ACC112 (cell line): Measurements from ENCODE around the gene CRTC1.

Experiments
- H2AFZ ChIP-seq: fragments of 200-600 bp; sonication (generic); one replicate; pipeline ENCODE4 v1.6.0; 2017; ENCODE audit warnings: antibody characterized with exemption, low read length; ENCODE audit not compliant: unreplicated experiment
- H3K27ac ChIP-seq: fragments of 200-600 bp; sonication (generic); 2 replicates; pipeline ENCODE4 v1.5.1; 2014; ENCODE audit warnings: low read depth, mild to moderate bottlenecking, antibody characterized with exemption, low read length, moderate library complexity
- H3K27me3 ChIP-seq: fragments of 200-600 bp; sonication (generic); 2 replicates; pipeline ENCODE4 v1.6.1; 2014; ENCODE audit warnings: mild to moderate bottlenecking, antibody characterized with exemption, low read length, moderate library complexity, mixed read lengths; ENCODE audit not compliant: insufficient read depth
- H3K36me3 ChIP-seq: fragments of 200-600 bp; sonication (generic); 2 replicates; pipeline ENCODE4 v1.6.1; 2016; ENCODE audit warnings: mild to moderate bottlenecking, antibody characterized with exemption, low read length, moderate library complexity, mixed read lengths; ENCODE audit not compliant: insufficient read depth
- H3K4me1 ChIP-seq: fragments of 200-600 bp; sonication (generic); one replicate; pipeline ENCODE4 v1.6.1; 2016; ENCODE audit warnings: low read length, mixed read lengths; ENCODE audit not compliant: insufficient read depth, unreplicated experiment, control insufficient read depth
- H3K4me3 ChIP-seq: fragments of 200-600 bp; sonication (generic); 2 replicates; pipeline ENCODE4 v1.5.1; 2014; ENCODE audit warnings: mild to moderate bottlenecking, low read depth, low read length
- H3K79me2 ChIP-seq: fragments of 200-600 bp; sonication (generic); one replicate; pipeline ENCODE4 v1.6.0; 2016; ENCODE audit warnings: low read length; ENCODE audit not compliant: control insufficient read depth, unreplicated experiment, insufficient read depth

The CRTC1 gene

DNA sequence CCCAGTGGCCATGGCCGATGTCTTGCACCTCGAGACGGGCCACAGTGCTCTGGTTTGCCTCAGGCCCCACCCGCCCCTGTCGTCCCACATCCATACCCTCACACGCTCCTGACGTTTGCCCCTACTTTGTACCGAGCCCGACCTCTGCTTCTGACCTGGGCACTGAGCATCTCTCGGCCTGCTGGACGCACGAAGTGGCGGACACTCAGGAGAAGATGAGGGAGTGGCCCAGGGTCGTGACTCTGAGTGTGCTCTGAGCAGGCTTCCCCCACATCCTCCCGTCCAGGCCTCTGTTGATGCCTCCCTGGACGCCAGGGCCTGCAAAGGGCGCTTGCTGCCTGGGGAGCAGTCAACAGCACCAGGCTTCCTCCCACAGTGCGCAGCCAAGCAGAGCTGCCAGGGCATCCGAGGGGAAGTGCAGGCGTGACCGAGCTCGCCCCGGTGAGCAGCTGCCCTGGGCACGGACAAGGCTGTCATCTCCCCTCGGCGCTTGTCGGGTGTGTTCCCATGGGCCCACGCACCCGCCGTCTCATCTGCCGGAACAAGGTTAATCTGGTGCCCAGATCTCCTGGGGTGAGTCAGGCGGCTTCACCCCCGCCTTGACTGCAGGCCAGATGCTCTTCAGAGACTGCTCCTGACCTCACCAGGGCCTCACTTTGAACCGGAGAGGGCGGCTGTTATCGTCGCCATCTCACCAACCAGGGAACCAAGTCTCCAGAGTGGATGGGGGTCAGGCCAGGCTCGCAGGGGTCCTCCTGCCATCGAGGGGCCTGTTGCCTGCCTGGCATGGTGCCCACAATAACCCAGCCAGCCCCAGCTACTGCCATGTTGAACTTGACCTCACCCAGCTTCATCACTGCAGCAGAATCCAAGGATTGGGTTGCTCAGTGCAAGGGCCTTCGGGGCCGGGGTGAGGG lies 80.5 kb downstream of the CRTC1 start:
- Histone ChIP-seq H3K4me3 (no peak overlapping the region), H3K79me2 (no peaks in the 10 kb centered on the region), H3K4me1 (peaks cover 25% of the 10 kb centered on the region)

DNA sequence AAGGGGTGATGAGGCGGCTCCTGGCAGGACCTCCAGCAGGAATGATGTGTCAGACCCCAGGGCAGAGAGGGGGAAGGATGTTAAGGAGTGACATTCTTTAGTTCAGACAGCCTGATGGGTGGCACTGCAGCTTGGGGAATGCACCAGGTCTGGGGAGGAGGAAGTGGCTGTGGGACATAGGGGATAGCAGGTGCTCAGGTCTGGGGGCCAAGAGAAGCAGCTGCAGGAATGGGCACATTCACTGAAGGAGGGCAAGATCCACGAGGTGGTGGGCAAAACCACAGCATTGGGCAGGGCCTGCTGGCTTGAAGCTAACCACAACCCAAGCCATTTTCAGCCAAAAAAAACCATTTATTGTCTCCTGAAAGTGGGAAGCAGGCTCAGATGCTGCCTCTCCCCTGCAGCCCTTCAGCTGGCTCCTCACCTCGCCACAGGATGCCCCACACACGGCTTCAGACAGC lies 81.1 kb downstream of the CRTC1 start:
- Histone ChIP-seq H3K36me3 (no peaks in the 10 kb centered on the region), H3K27me3 (no peaks in the 10 kb centered on the region), H3K4me1 (peaks cover 25% of the 10 kb centered on the region), H3K79me2 (no peaks in the 10 kb centered on the region), H3K4me3 (no peak overlapping the region), H2AFZ (no peak overlapping the region), H3K27ac (peak overlapping the region; percentile 50)

More for the DNA sequence above, 80.5 kb downstream of the CRTC1 start:
- no peaks in the 10 kb centered on the region for H3K27me3 ChIP-seq
- no peak overlapping the region for H2AFZ ChIP-seq
- H3K36me3 ChIP-seq = no peaks in the 10 kb centered on the region
- H3K27ac ChIP-seq = peak overlapping the region; percentile 50

DNA sequence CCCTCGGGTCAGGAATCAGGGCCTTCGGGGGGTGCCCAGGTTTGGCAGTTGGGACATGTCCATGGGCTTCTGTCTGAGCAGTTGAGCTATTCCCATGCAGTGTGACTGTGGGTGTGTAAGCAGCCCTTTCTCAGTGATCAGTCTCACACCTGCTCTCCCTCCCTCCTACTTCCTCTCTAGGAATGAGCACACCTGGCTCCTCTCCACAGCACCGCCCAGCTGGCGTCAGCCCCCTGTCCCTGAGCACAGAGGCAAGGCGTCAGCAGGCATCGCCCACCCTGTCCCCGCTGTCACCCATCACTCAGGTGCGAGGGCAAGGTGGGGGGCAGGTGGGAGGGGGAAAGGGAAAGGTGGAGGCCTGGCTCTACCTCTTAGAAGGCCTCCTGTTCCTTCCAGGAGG lies 81.7 kb downstream of the CRTC1 start:
- H3K36me3 ChIP-seq = no peaks in the 10 kb centered on the region
- H3K27ac ChIP-seq = peak overlapping the region; percentile 50; the same call in 1 of the 2 replicates
- H2AFZ ChIP-seq = no peak overlapping the region
- no peak overlapping the region for H3K4me3 ChIP-seq
- no peaks in the 10 kb centered on the region for H3K27me3 ChIP-seq
- no peaks in the 10 kb centered on the region for H3K79me2 ChIP-seq
- H3K4me1 ChIP-seq = peaks cover 25% of the 10 kb centered on the region

GRCh38 chr19:18768046-18768771 lies 84.7 kb downstream of the CRTC1 start:
- no peaks in the 10 kb centered on the region for H3K36me3 ChIP-seq
- no peak overlapping the region for H2AFZ ChIP-seq
- H3K27me3 ChIP-seq = no peaks in the 10 kb centered on the region
- no peak overlapping the region for H3K27ac ChIP-seq
- no peak overlapping the region for H3K4me3 ChIP-seq
- H3K79me2 ChIP-seq = no peaks in the 10 kb centered on the region
- H3K4me1 ChIP-seq = peaks cover 18% of the 10 kb centered on the region

DNA sequence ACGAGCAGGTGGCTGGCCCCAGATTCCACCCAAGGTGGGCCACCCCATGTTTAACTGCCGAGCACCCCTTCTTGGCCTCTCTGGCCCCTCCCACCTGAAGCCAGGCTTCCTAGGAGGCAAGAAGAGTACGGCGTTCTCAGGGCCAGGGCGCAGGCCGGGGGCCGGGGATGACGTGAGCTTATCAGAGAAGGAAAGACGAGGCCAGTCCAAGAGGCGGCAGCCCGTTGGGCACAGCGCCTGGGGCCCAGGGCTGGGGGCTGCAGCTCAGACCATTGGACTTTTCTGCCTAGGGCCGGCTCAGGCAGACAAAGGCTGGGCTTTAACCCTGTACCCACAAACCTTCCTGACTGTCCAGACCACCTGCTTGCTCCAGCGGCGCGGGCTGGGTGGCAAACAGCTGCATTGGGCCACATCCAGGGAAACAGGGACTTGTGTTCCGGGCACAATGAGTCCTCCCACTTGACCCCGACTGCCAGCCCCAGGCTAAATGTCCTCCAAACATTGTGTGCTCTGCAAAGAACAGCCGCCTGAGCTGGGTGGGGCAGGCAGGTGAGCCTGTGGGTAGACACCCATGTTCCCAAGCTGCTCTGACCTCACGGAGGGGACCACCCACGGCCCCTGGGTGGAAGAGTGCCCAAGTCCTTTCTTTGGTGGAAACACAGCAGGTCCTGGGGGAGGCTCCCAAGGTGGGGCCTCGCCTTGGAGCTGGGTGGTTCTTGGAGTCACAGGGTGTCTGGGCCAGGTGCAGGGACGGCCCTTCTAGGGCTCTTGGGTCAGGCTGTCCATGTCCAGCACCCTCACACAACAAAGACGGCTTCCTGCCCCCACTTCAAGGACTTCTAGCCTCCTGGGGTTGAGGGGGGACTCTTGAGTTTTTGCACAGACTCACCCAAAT lies 85.8 kb downstream of the CRTC1 start:
- Histone ChIP-seq H3K36me3 (no peaks in the 10 kb centered on the region), H3K4me1 (peaks cover 11% of the 10 kb centered on the region), H2AFZ (no peak overlapping the region), H3K79me2 (no peaks in the 10 kb centered on the region), H3K27me3 (no peaks in the 10 kb centered on the region), H3K4me3 (no peak overlapping the region), H3K27ac (no peak overlapping the region)

DNA sequence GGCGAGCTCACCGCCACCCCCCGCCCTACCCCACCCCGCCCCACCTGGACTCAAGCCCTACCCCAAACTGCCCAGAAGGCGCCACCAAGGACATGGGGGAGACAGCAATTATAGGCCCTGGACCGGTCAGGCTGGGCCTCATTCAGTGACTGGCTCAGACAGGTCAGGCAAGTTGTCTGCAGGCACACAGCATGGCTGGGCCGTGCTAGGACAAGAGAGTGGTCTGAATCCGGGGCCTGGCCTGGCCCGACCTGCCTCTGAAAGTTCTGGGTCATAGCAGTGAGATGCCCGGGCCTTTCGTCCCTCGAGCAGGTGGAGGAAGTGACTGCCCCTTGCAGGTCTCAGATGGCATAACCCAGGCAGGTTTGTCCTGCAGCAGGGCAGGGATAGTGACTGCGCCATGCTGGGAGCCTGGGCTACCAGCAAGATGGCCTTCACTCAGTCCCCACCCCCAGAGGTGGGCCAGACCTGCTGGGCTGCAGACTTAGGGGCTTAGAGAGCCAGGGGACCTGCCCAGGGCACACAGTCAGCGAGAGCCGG lies 86.6 kb downstream of the CRTC1 start:
- H3K79me2 ChIP-seq = no peaks in the 10 kb centered on the region
- H2AFZ ChIP-seq = no peak overlapping the region
- no peak overlapping the region for H3K27ac ChIP-seq
- H3K4me1 ChIP-seq = peaks cover 3% of the 10 kb centered on the region
- H3K36me3 ChIP-seq = no peaks in the 10 kb centered on the region
- H3K27me3 ChIP-seq = no peaks in the 10 kb centered on the region
- H3K4me3 ChIP-seq = no peak overlapping the region

DNA sequence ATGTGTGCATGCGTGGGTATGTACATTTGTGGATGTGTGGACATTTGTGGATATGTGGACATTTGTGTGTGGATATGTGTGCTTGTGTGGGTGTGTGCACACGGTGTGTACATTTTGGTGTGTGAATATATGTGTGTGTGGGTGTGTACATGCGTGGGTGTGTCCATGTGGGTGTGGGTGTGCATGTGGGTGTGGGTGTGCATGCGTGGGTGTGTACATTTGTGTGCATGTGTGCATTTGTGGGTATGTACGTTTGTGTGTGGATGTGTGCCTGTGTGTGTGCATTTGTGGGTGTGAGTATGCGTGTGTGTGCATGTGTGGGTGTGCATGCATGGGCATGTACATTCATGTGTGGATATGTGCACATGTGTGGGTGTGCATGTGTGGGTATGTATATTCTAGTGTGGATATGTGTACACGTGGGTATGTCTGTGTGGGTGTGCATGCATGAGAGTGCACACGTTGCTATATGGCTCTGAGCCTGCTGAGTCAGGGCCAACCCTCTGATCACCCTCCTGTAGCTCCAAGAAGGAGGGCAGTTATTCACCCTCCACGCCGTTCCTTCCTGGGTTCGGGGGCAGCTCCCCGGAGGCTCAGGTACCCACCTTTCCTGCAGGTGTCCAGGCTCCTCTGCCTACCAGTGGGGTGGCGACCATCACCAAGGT lies 87.3 kb downstream of the CRTC1 start:
- H3K4me1 ChIP-seq = peaks cover 3% of the 10 kb centered on the region
- H3K4me3 ChIP-seq = no peak overlapping the region
- H2AFZ ChIP-seq = no peak overlapping the region
- no peak overlapping the region for H3K27ac ChIP-seq
- H3K36me3 ChIP-seq = no peaks in the 10 kb centered on the region
- no peaks in the 10 kb centered on the region for H3K27me3 ChIP-seq
- H3K79me2 ChIP-seq = no peaks in the 10 kb centered on the region

GRCh38 chr19:18771328-18772242 lies 88.1 kb downstream of the CRTC1 start:
- H2AFZ ChIP-seq = no peak overlapping the region
- no peaks in the 10 kb centered on the region for H3K79me2 ChIP-seq
- H3K36me3 ChIP-seq = no peaks in the 10 kb centered on the region
- H3K27ac ChIP-seq = no peak overlapping the region
- H3K4me1 ChIP-seq = peaks cover 11% of the 10 kb centered on the region
- no peaks in the 10 kb centered on the region for H3K27me3 ChIP-seq
- H3K4me3 ChIP-seq = no peak overlapping the region
